DMS79 treated with DMSO at 0.1 percent for 48 hours (cell line): Measurements from ENCODE around the gene LHFPL3.

ENCODE experiments used
- DNase-seq: peaks from one replicate; lab custom pipeline; 2025; lab: John Stamatoyannopoulos, UW

LHFPL3 gene

GRCh38 chr7:104800307-104800706 lies 471.9 kb downstream of the LHFPL3 start:
- DNase-seq, result no peak

- no peak for DNase-seq
These were observed 472.6 kb downstream of the LHFPL3 start for GRCh38 chr7:104801022-104801421.

GRCh38 chr7:104803931-104804330 lies 475.5 kb downstream of the LHFPL3 start:
- DNase-seq, result no peak

- no peak for DNase-seq
These were observed 476.3 kb downstream of the LHFPL3 start for GRCh38 chr7:104804696-104805095.

GRCh38 chr7:104805449-104806317 lies 477.3 kb downstream of the LHFPL3 start:
- DNase-seq, result no peak

- no peak for DNase-seq
These were observed 479.3 kb downstream of the LHFPL3 start for GRCh38 chr7:104807671-104808070.

- no peak for DNase-seq
These were observed 481.5 kb downstream of the LHFPL3 start for GRCh38 chr7:104809906-104810305.

- DNase-seq, result no peak
These were observed 485.7 kb downstream of the LHFPL3 start for GRCh38 chr7:104814126-104814525.

GRCh38 chr7:104814671-104815400 lies 486.4 kb downstream of the LHFPL3 start:
- DNase-seq, result no peak

- DNase-seq, result no peak
These were observed 488.1 kb downstream of the LHFPL3 start for GRCh38 chr7:104816537-104816936.

GRCh38 chr7:104818961-104819880 lies 490.8 kb downstream of the LHFPL3 start:
- no peak for DNase-seq

GRCh38 chr7:104820836-104821535 lies 492.6 kb downstream of the LHFPL3 start:
- DNase-seq, result no peak

- no peak for DNase-seq
These were observed 494.8 kb downstream of the LHFPL3 start for GRCh38 chr7:104823177-104823576.

- no peak for DNase-seq
These were observed 496.7 kb downstream of the LHFPL3 start for GRCh38 chr7:104825099-104825498.

- DNase-seq, result no peak
These were observed 497.7 kb downstream of the LHFPL3 start for GRCh38 chr7:104826135-104826534.

GRCh38 chr7:104836976-104837375 lies 508.6 kb downstream of the LHFPL3 start:
- DNase-seq, result no peak

- DNase-seq, result no peak
These were observed 510.3 kb downstream of the LHFPL3 start for GRCh38 chr7:104838537-104839299.

GRCh38 chr7:104839842-104840241 lies 511.4 kb downstream of the LHFPL3 start:
- no peak for DNase-seq

GRCh38 chr7:104841798-104842197 lies 513.4 kb downstream of the LHFPL3 start:
- DNase-seq, result no peak

- no peak for DNase-seq
These were observed 514.8 kb downstream of the LHFPL3 start for GRCh38 chr7:104843198-104843597.

GRCh38 chr7:104845557-104845956 lies 517.2 kb downstream of the LHFPL3 start:
- no peak for DNase-seq
